ENCODE results near the gene WNT3A.

GRCh38 chr1:228033376-228033775, 26.6 kb downstream of the WNT3A start:
- TF ChIP-seq CTCF (conservative IDR thresholded peaks at IDR 0.05), result no peak
- TF ChIP-seq ZFX (IDR thresholded peaks at IDR 0.05), result no peak

Data from C4-2B (cell line).